Measurements from ENCODE around the gene UBE2D2. TPM values are rescaled to one million over a fixed set of nuclear protein-coding genes. Genes with fewer than 3 reads are reported as not detected.

The UBE2D2 gene
- total RNA-seq, 2 experiments from 2014 or later: 271 to 285 TPM

GRCh38 chr5:139660105-139660922 lies 99.2 kb downstream of the UBE2D2 start:
- no peaks in the 10 kb centered on the region for H3K4me1 Mint-ChIP-seq (ENCODE audit: low read depth)
- no peaks in the 10 kb centered on the region for H3K9me3 Mint-ChIP-seq
- H3K36me3 Mint-ChIP-seq: no peaks in the 10 kb centered on the region
- peaks cover 1% of the 10 kb centered on the region for H3K27me3 Mint-ChIP-seq
- CTCF ChIA-PET: no interaction called here
- no peak overlapping the region for H3K27ac Mint-ChIP-seq
- intact Hi-C loops (cut with micrococcal nuclease): no loop called here
- POLR2A ChIA-PET: no interaction called here
- no peak for DNase-seq
- H3K4me3 Mint-ChIP-seq: no peak overlapping the region

- Mint-ChIP-seq H3K36me3 (no peaks in the 10 kb centered on the region), H3K4me3 (no peak overlapping the region), H3K27me3 (no peaks in the 10 kb centered on the region), H3K4me1 (ENCODE audit: low read depth) (no peaks in the 10 kb centered on the region), H3K9me3 (no peaks in the 10 kb centered on the region), H3K27ac (no peak overlapping the region)
- CTCF ChIA-PET: no interaction called here
- POLR2A ChIA-PET: no interaction called here
- intact Hi-C loops (cut with micrococcal nuclease): no loop called here
- no peak for DNase-seq
Observed at GRCh38 chr5:139660923-139661814, 100.0 kb downstream of the UBE2D2 start.

- intact Hi-C loops (cut with micrococcal nuclease): no loop called here
- ChIA-PET POLR2A (interaction anchor here (0.5 kb wide), 1 partner anchor 65 kb away, joined by 3 read pairs; no protein-coding TSS in a partner anchor), CTCF (no interaction called here)
- Mint-ChIP-seq H3K27ac (no peak overlapping the region), H3K4me1 (ENCODE audit: low read depth) (peaks cover 6% of the 10 kb centered on the region), H3K27me3 (no peaks in the 10 kb centered on the region), H3K4me3 (no peak overlapping the region), H3K36me3 (no peaks in the 10 kb centered on the region), H3K9me3 (no peaks in the 10 kb centered on the region)
- no peak for DNase-seq
Observed at GRCh38 chr5:139662617-139663016, 101.5 kb downstream of the UBE2D2 start.

GRCh38 chr5:139663207-139664085 lies 102.3 kb downstream of the UBE2D2 start:
- ChIA-PET CTCF (interaction anchor here (1.4 kb wide), 1 partner anchor 112 kb away, joined by 6 read pairs; no protein-coding TSS in a partner anchor), POLR2A (no interaction called here)
- Mint-ChIP-seq H3K4me1 (ENCODE audit: low read depth) (peaks cover 10% of the 10 kb centered on the region), H3K36me3 (no peaks in the 10 kb centered on the region), H3K9me3 (no peaks in the 10 kb centered on the region), H3K27me3 (no peaks in the 10 kb centered on the region), H3K27ac (no peak overlapping the region), H3K4me3 (no peak overlapping the region)
- intact Hi-C loops (cut with micrococcal nuclease): no loop called here
- DNase-seq: no peak

- Mint-ChIP-seq H3K36me3 (no peaks in the 10 kb centered on the region), H3K9me3 (no peaks in the 10 kb centered on the region), H3K4me3 (no peak overlapping the region), H3K27me3 (no peaks in the 10 kb centered on the region), H3K4me1 (ENCODE audit: low read depth) (peaks cover 10% of the 10 kb centered on the region), H3K27ac (no peak overlapping the region)
- no peak for DNase-seq
- ChIA-PET POLR2A (no interaction called here), CTCF (interaction anchor here (1.4 kb wide), 1 partner anchor 111 kb away, joined by 6 read pairs; no protein-coding TSS in a partner anchor)
- intact Hi-C loops (cut with micrococcal nuclease): no loop called here
Observed at GRCh38 chr5:139664086-139664693, 103.1 kb downstream of the UBE2D2 start.

GRCh38 chr5:139664727-139665351 lies 103.7 kb downstream of the UBE2D2 start:
- Mint-ChIP-seq H3K27me3 (no peaks in the 10 kb centered on the region), H3K9me3 (no peaks in the 10 kb centered on the region), H3K4me3 (no peak overlapping the region), H3K27ac (no peak overlapping the region), H3K36me3 (no peaks in the 10 kb centered on the region), H3K4me1 (ENCODE audit: low read depth) (peaks cover 14% of the 10 kb centered on the region)
- intact Hi-C loops (cut with micrococcal nuclease): no loop called here
- CTCF ChIA-PET: interaction anchor here (0.5 to 1.4 kb wide), 3 partner anchors 12 to 111 kb away, joined by 3 to 6 read pairs (median 3); no protein-coding TSS in a partner anchor
- POLR2A ChIA-PET: no interaction called here
- no peak for DNase-seq

GRCh38 chr5:139665626-139666025 lies 104.5 kb downstream of the UBE2D2 start:
- H3K9me3 Mint-ChIP-seq: no peaks in the 10 kb centered on the region
- no peaks in the 10 kb centered on the region for H3K36me3 Mint-ChIP-seq
- no peak overlapping the region for H3K4me3 Mint-ChIP-seq
- no peak for DNase-seq
- ChIA-PET POLR2A (no interaction called here), CTCF (interaction anchor here (0.5 to 2.2 kb wide), 3 partner anchors 11 to 122 kb away, joined by 3 to 11 read pairs (median 3); no protein-coding TSS in a partner anchor)
- peaks cover 20% of the 10 kb centered on the region for H3K4me1 Mint-ChIP-seq (ENCODE audit: low read depth)
- H3K27ac Mint-ChIP-seq: no peak overlapping the region
- intact Hi-C loops (cut with micrococcal nuclease): no loop called here
- no peaks in the 10 kb centered on the region for H3K27me3 Mint-ChIP-seq

GRCh38 chr5:139666551-139666950 lies 105.4 kb downstream of the UBE2D2 start:
- ChIA-PET POLR2A (no interaction called here), CTCF (interaction anchor here (1.2 to 2.2 kb wide), 2 partner anchors 44 to 121 kb away, joined by 4 to 11 read pairs; no protein-coding TSS in a partner anchor)
- intact Hi-C loops (cut with micrococcal nuclease): no loop called here
- no peak for DNase-seq
- no peaks in the 10 kb centered on the region for H3K36me3 Mint-ChIP-seq
- no peak overlapping the region for H3K4me3 Mint-ChIP-seq
- H3K27ac Mint-ChIP-seq: no peak overlapping the region
- H3K9me3 Mint-ChIP-seq: no peaks in the 10 kb centered on the region
- no peaks in the 10 kb centered on the region for H3K27me3 Mint-ChIP-seq
- peaks cover 22% of the 10 kb centered on the region for H3K4me1 Mint-ChIP-seq (ENCODE audit: low read depth)

GRCh38 chr5:139667001-139667729 lies 106.0 kb downstream of the UBE2D2 start:
- intact Hi-C loops (cut with micrococcal nuclease): no loop called here
- Mint-ChIP-seq H3K27me3 (no peaks in the 10 kb centered on the region), H3K36me3 (no peaks in the 10 kb centered on the region), H3K9me3 (no peaks in the 10 kb centered on the region), H3K27ac (no peak overlapping the region), H3K4me3 (no peak overlapping the region), H3K4me1 (ENCODE audit: low read depth) (peaks cover 22% of the 10 kb centered on the region)
- DNase-seq: no peak
- CTCF ChIA-PET: interaction anchor here (0.9 to 2.2 kb wide), 6 partner anchors 13 to 301 kb away, joined by 3 to 11 read pairs (median 4); no protein-coding TSS in a partner anchor
- POLR2A ChIA-PET: interaction anchor here (0.7 kb wide), 1 partner anchor 30 kb away, joined by 3 read pairs; no protein-coding TSS in a partner anchor

- ChIA-PET CTCF (interaction anchor here (0.9 to 2.2 kb wide), 5 partner anchors 14 to 300 kb away, joined by 3 to 11 read pairs (median 3); no protein-coding TSS in a partner anchor), POLR2A (interaction anchor here (0.7 kb wide), 1 partner anchor 31 kb away, joined by 3 read pairs; no protein-coding TSS in a partner anchor)
- no peaks in the 10 kb centered on the region for H3K9me3 Mint-ChIP-seq
- H3K27me3 Mint-ChIP-seq: no peaks in the 10 kb centered on the region
- intact Hi-C loops (cut with micrococcal nuclease): loop anchor here (1.0 to 2.0 kb wide), 2 partner anchors 15 to 30 kb away; no protein-coding TSS in a partner anchor
- DNase-seq: no peak
- no peaks in the 10 kb centered on the region for H3K36me3 Mint-ChIP-seq
- no peak overlapping the region for H3K27ac Mint-ChIP-seq
- peak overlapping the region; percentile 30 for H3K4me3 Mint-ChIP-seq
- peaks cover 22% of the 10 kb centered on the region for H3K4me1 Mint-ChIP-seq (ENCODE audit: low read depth)
Observed at GRCh38 chr5:139667730-139668063, 106.6 kb downstream of the UBE2D2 start.
